ENCODE results near the gene TMCO4. TPM values are rescaled to one million over a fixed set of nuclear protein-coding genes. Genes with fewer than 3 reads are reported as not detected.

Gene TMCO4
- total RNA-seq, 1 experiment from 2014 or later: 19.7 TPM

GRCh38 chr1:19684677-19685076 lies 115.0 kb downstream of the TMCO4 start:
- Histone ChIP-seq H3K4me3 (ENCODE audit: low read length) (no peak overlapping the region), H3F3A (ENCODE audit: low read length, unreplicated experiment) (no peaks in the 10 kb centered on the region), H3K27ac (ENCODE audit: low read length) (no peak overlapping the region), H3K4me2 (ENCODE audit: low read length) (no peak overlapping the region), H3K27me3 (ENCODE audit: low read length) (no peaks in the 10 kb centered on the region), H3K79me2 (ENCODE audit: low read length) (no peaks in the 10 kb centered on the region), H3K9me3 (ENCODE audit: low read length) (no peaks in the 10 kb centered on the region), H3K4me1 (ENCODE audit: insufficient read depth, low read length) (no peaks in the 10 kb centered on the region), H4K20me1 (ENCODE audit: low read length) (no peaks in the 10 kb centered on the region), H3K36me3 (ENCODE audit: low read depth, low read length) (no peaks in the 10 kb centered on the region), H2AFZ (ENCODE audit: low read length) (no peak overlapping the region), H3K9ac (ENCODE audit: low read length) (no peak overlapping the region), H3K9me2 (replicated peaks; ENCODE audit: low read length) (no peaks in the 10 kb centered on the region)
- TF ChIP-seq EZH2 (IDR thresholded peaks at IDR 0.05; ENCODE audit: low read length, unreplicated experiment) (no peak), EZH2phosphoT487 (IDR thresholded peaks at IDR 0.05; ENCODE audit: borderline replicate concordance, low read length) (no peak), CTCF (conservative IDR thresholded peaks at IDR 0.05; ENCODE audit: low read depth, low read length) (no peak)
- intact Hi-C loops (cut with micrococcal nuclease): no loop called here
- no peak for DNase-seq
- no TSS peak for BruUV-seq (replicated peaks)
- CTCF ChIA-PET: no interaction called here
- POLR2A ChIA-PET (ENCODE audit: unreplicated experiment): no interaction called here
- no peak for ATAC-seq

- Histone ChIP-seq H4K20me1 (ENCODE audit: low read length) (no peaks in the 10 kb centered on the region), H3K27me3 (ENCODE audit: low read length) (no peaks in the 10 kb centered on the region), H2AFZ (ENCODE audit: low read length) (no peak overlapping the region), H3K36me3 (ENCODE audit: low read depth, low read length) (no peaks in the 10 kb centered on the region), H3K4me1 (ENCODE audit: insufficient read depth, low read length) (no peaks in the 10 kb centered on the region), H3K9me2 (replicated peaks; ENCODE audit: low read length) (no peaks in the 10 kb centered on the region), H3K9ac (ENCODE audit: low read length) (no peak overlapping the region), H3K9me3 (ENCODE audit: low read length) (no peaks in the 10 kb centered on the region), H3K4me2 (ENCODE audit: low read length) (no peak overlapping the region), H3K4me3 (ENCODE audit: low read length) (no peak overlapping the region), H3F3A (ENCODE audit: low read length, unreplicated experiment) (no peaks in the 10 kb centered on the region), H3K79me2 (ENCODE audit: low read length) (no peaks in the 10 kb centered on the region), H3K27ac (ENCODE audit: low read length) (no peak overlapping the region)
- intact Hi-C loops (cut with micrococcal nuclease): no loop called here
- POLR2A ChIA-PET (ENCODE audit: unreplicated experiment): no interaction called here
- ATAC-seq: no peak
- CTCF ChIA-PET: interaction anchor here (0.6 kb wide), 1 partner anchor 22 kb away, joined by 19 read pairs; no protein-coding TSS in a partner anchor
- DNase-seq: no peak
- no peak for TF ChIP-seq EZH2phosphoT487 (IDR thresholded peaks at IDR 0.05; ENCODE audit: borderline replicate concordance, low read length)
- TF ChIP-seq CTCF (conservative IDR thresholded peaks at IDR 0.05; ENCODE audit: low read depth, low read length): no peak
- TF ChIP-seq EZH2 (IDR thresholded peaks at IDR 0.05; ENCODE audit: low read length, unreplicated experiment): no peak
- no TSS peak for BruUV-seq (replicated peaks)
Observed at GRCh38 chr1:19683351-19683750, 116.4 kb downstream of the TMCO4 start.

GRCh38 chr1:19682901-19683300 lies 116.8 kb downstream of the TMCO4 start:
- H3K27me3 ChIP-seq (ENCODE audit: low read length): no peaks in the 10 kb centered on the region
- BruUV-seq (replicated peaks): no TSS peak
- H3F3A ChIP-seq (ENCODE audit: low read length, unreplicated experiment): no peaks in the 10 kb centered on the region
- DNase-seq (no peak), ATAC-seq (no peak)
- TF ChIP-seq CTCF (conservative IDR thresholded peaks at IDR 0.05; ENCODE audit: low read depth, low read length) (no peak), EZH2phosphoT487 (IDR thresholded peaks at IDR 0.05; ENCODE audit: borderline replicate concordance, low read length) (no peak), EZH2 (IDR thresholded peaks at IDR 0.05; ENCODE audit: low read length, unreplicated experiment) (no peak)
- intact Hi-C loops (cut with micrococcal nuclease): no loop called here
- H3K27ac ChIP-seq (ENCODE audit: low read length): no peak overlapping the region
- H3K9me3 ChIP-seq (ENCODE audit: low read length): no peaks in the 10 kb centered on the region
- no peak overlapping the region for H3K9ac ChIP-seq (ENCODE audit: low read length)
- no peaks in the 10 kb centered on the region for H3K9me2 ChIP-seq (replicated peaks; ENCODE audit: low read length)
- H3K79me2 ChIP-seq (ENCODE audit: low read length): no peaks in the 10 kb centered on the region
- no peaks in the 10 kb centered on the region for H3K36me3 ChIP-seq (ENCODE audit: low read depth, low read length)
- no peak overlapping the region for H3K4me3 ChIP-seq (ENCODE audit: low read length)
- ChIA-PET CTCF (interaction anchor here (0.6 kb wide), 1 partner anchor 21 kb away, joined by 19 read pairs; no protein-coding TSS in a partner anchor), POLR2A (ENCODE audit: unreplicated experiment) (no interaction called here)
- H3K4me2 ChIP-seq (ENCODE audit: low read length): no peak overlapping the region
- no peaks in the 10 kb centered on the region for H3K4me1 ChIP-seq (ENCODE audit: insufficient read depth, low read length)
- no peaks in the 10 kb centered on the region for H4K20me1 ChIP-seq (ENCODE audit: low read length)
- no peak overlapping the region for H2AFZ ChIP-seq (ENCODE audit: low read length)
